GM21825 (cell line): ENCODE results near the gene TTC7B.

Source experiments
- ATAC-seq: cut with Tn5 transposase; IDR thresholded peaks from one replicate; pipeline ENCODE4 v1.9.1; 2021; ENCODE audit warnings: mild to moderate bottlenecking, moderate library complexity; ENCODE audit not compliant: unreplicated experiment

TTC7B gene

DNA sequence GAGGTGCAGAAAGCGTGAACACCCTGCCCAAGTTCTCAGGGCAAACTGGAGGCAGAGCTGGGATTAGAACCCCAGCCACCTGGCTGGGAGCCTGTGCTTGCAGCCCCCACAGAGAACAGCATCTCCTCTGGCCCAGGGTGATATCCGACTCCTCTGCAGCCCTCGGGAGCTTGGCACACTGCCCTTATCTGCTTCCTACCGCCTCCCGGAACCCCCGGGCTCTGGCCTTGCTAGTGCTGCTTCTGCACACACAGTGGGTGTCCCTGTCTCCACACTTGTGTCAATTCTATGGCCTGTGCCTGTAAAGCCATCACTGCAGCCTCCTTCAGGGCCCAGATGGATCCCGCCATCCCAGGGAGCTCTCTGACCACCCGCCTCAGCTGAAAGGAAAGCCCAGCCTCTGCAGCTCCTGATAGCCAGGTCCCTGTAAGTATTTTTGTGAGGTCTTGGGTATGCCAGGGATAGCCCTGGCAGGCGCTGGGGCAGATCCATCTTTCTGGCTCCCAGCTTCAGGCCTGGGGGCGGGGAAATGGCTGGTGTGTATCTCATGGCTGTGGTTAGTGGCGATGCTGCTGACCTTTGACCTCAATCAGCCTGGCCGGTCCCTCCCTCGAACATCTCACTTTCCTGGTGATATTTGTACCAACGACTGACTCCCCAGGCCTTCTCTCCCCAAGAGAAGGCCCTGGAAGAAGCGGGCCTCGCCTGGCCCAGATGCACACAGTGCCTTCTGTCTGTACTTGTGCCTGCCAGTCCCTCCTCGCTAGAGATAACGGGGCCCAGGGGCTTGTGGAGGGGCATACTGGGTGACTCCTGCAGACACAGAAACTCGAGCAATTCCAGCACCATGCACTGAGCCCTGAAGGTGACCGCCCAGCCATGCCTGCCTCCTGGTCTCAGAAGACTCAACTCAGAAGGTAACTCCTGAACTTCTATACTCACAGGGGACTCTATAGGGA, 235.6 kb downstream of the TTC7B start:
- no peak for ATAC-seq

- no peak for ATAC-seq
Observed at GRCh38 chr14:90579816-90580215, 236.4 kb downstream of the TTC7B start.

GRCh38 chr14:90579088-90579487, 237.1 kb downstream of the TTC7B start:
- no peak for ATAC-seq

GRCh38 chr14:90578283-90578985, 237.8 kb downstream of the TTC7B start:
- ATAC-seq = no peak

GRCh38 chr14:90577661-90578282, 238.5 kb downstream of the TTC7B start:
- ATAC-seq = no peak

DNA sequence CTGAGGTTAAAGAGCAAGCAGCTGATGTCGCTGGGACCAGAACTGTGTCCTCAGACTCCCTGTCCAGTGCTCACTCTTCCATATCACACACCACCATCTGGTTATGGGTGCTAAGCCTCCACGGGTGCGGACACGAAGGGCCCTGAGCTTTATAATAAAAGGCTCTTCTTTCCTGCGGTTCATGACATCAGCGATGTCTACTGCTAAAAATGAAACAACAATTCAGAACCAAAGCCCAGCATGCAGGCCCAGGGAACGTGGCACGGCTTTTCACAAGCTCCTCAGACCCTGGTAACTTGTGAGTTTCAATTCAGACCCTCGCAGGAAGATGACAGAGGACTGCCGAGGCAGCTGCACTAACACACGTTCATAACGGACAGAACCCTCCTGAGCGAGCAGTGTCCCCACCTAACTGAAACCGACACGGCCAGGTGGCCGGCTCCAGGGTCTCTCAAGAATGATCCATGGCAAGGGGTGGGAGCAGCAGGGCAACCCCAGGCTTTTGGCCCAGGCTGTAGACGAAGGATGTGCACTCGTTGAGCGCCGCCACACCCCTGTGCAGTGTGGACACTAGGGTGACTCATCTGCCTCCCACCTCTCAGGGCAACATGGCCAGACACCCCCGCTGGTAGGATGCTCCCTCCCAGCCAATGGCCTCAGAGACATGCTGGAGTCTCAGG, 239.1 kb downstream of the TTC7B start:
- ATAC-seq = no peak

DNA sequence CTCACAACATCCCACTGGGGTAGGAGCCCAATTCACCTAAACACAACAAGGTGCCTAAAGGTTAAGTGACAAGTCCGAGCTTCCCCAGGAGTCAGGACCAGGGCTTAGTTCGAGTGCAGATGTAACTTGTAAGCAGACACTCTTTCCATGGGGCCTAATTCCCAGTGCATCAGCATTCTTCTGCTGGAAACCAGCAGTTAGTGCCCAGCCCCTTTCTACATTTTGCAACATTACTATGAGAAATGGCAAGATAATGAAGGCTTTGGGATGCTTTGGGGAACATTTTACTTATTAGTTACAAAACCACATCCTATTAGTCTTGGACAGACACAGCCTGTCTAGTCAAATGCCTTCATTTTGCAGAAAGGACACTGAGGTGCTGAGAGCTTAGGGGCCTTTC, 239.6 kb downstream of the TTC7B start:
- ATAC-seq = no peak

DNA sequence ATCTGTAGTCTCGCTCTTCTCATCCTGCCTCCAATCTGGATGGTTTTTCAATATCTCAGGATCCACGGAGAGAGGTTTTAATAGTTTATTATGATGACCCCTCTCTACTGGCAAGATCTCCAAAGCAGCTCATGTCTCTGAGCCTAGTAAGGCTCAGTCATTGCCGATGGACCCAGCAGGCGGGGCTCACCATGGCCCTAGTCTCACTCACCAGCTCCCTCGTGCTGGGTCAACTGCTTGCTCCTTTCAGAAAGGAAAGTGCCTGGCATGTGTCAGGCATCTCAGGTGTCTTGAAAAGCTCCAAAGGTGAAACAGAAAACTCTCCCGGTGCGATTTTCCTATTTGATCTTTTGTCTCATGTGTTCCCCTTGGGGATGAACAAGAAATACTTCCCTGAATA, 240.4 kb downstream of the TTC7B start:
- ATAC-seq = no peak

GRCh38 chr14:90575336-90575735, 240.9 kb downstream of the TTC7B start:
- no peak for ATAC-seq

DNA sequence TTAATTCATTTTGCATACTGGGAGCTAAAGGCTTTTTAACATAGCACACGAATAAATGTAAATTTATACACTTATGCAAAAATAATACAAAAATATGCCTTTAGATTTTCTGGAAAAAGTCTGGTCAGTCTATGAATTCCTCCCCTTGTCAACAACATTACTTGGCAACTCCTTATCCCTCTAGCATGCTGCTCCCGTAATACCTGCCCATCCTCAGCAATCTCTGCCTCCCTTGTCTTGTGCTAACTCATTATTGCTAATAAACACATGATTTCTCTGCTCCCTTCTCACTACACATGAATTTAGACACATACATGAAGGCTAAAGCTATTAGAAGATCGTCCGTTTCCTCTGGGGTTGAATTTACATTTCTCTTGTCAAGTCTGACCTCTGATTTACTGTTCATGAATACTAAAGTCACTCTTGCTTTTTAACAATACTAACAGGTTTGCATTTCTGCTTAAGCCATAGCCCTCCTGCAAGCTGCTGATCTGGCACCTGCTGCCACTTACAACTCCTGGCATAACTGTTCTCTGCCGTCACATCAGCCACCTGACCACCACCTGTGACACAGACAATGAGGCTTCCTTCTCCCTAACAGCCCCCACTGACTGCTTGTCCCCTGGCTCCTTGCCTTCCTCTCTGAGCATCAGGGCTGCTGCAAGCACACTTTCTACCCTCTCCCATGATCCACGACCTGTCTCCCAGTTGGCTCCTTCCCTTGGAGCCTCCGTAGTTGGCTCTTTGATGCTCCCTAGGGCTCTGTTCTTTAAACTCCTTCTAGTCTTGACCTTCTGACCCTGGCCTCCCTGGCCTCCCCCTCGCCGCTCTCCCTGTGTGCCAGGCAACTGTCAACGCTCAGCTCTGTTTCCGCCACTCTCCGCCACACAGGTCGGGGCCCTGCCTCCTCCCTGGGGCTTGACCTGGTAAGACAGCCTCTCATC, 241.8 kb downstream of the TTC7B start:
- no peak for ATAC-seq

DNA sequence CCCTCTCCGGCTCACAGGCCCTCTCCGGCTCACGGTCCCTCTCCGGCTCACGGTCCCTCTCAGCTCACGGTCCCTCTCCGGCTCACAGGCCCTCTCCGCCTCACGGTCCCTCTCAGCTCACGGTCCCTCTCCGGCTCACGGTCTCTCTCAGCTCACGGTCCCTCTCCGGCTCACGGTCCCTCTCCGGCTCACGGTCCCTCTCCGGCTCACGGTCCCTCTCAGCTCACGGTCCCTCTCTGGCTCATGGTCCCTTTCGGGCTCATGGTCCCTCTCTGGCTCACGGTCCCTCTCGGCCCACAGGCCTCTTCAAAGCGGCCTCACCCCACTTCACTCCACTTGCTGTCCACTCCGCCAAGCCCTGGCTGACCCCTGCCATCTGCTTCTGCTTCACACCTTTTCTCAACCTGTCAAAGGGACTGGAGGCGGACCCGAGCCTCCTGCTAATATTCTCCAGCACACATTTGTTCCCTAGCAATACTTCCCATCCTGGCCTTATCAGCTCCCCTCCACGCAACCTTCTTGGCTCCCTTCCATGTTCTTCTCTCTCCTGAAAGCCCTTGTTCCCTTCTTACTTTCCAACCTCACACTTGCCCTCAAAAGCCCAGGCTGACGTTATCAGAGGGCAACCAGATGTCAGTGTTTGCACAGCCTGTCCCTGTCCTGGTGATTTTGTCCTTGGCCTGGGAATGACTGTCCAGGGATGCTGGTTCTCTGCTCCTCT, 242.7 kb downstream of the TTC7B start:
- no peak for ATAC-seq

DNA sequence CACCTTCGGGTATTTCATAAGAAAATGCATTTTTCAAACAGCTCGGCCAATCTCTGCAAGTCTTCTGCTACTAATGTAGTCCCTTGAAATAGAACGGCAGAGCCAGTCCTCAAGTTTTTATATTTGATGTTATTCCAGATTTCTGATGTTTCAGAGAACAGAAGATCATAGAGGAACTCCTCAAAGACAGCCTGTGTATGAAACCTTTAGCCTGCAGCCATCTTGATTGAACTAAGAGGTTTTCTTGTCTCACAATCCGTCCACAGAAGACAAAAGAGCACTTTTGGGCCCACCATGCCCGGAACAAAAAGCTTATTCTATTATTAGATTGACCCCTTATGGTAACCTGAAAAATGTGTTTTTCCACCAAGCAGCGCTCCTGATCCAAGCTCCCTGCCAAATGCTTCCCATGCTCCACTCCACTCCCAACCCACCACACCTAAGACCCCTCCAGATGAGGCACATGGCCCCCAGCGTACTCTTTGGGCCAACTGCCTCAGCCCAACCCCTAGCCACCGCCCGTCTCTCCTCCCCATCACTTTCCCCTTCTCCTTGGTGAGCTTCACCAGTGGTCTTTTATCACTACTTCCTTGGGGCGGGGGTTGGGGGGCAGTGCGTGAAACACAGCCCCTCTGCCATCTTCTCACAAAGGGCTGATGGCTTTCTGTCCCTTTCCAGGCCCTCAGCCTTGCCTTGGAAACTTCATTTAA, 243.6 kb downstream of the TTC7B start:
- no peak for ATAC-seq

DNA sequence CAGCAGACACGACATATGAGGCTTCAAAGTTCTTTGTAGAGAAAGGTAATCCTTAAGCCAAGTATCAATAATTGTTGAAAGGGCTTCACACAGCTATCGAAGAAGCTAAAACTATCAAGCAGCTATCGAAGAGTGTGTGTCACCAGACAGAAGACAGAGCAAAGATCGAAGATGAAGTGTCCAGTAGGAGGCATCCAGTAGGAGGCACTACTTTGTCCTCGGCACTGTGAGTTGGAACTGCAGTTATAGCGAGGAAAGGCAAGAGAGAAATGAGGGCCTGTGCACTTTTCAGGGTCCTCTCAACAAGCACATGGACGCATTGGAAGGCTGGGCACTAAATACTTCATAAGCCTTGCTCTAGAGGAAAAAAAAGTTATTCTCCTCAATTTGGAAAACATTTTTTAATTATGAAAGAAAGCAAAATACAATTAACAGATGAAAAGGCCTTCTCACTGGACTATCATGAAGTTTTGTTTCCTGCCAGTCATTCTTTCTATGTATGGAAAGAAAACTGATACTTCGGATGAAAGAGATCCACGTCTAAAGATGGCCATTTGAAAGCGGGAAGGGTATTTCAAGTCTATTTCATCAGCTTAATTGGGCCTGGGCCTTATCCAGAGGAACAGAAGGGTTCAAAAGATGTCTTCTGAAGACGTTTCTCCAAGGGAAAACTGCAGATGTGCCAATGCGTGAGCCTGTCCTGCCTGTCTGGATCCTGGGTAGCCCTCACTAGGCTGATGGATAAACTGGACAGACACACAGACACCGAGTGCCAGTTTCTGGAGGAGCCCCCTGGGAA, 244.9 kb downstream of the TTC7B start:
- ATAC-seq = no peak

GRCh38 chr14:90570461-90570860, 245.8 kb downstream of the TTC7B start:
- ATAC-seq = no peak

- ATAC-seq = no peak
Observed at GRCh38 chr14:90569606-90570387, 246.4 kb downstream of the TTC7B start.

GRCh38 chr14:90569201-90569600, 247.0 kb downstream of the TTC7B start:
- ATAC-seq = no peak

GRCh38 chr14:90568405-90568804, 247.8 kb downstream of the TTC7B start:
- no peak for ATAC-seq
